Type B pancreatic cell (in vitro differentiated cells): ENCODE results near the gene NELL1. TPM values are rescaled to one million over a fixed set of nuclear protein-coding genes. Genes with fewer than 3 reads are reported as not detected.

Experiments
- DNase-seq: peaks from one replicate; pipeline ENCODE4 v3.0.0; 2021; ENCODE audit warnings: mixed read lengths; ENCODE audit not compliant: unreplicated experiment; ENCODE audit errors: extremely low spot score
- H3K27ac Mint-ChIP-seq: 2 replicates; pipeline ENCODE4 v1.8.0; 2021; ENCODE audit warnings: mild to moderate bottlenecking, mixed read lengths
- H3K27me3 Mint-ChIP-seq: 2 replicates; pipeline ENCODE4 v1.8.0; 2021; ENCODE audit warnings: mixed read lengths
- H3K36me3 Mint-ChIP-seq: 2 replicates; pipeline ENCODE4 v1.8.0; 2021; ENCODE audit warnings: mixed read lengths
- H3K4me1 Mint-ChIP-seq: one replicate; pipeline ENCODE4 v1.8.0; 2021; ENCODE audit warnings: mixed read lengths; ENCODE audit not compliant: unreplicated experiment
- H3K4me3 Mint-ChIP-seq: 2 replicates; pipeline ENCODE4 v1.8.0; 2021; ENCODE audit warnings: mild to moderate bottlenecking, mixed read lengths
- H3K9me3 Mint-ChIP-seq: 2 replicates; pipeline ENCODE4 v1.8.0; 2021; ENCODE audit warnings: mixed read lengths
- CTCF ChIP-seq: fragments of 200-600 bp; sonication (generic); conservative IDR thresholded peaks from 2 replicates; pipeline ENCODE4 v1.5.0; 2021; ENCODE audit warnings: antibody characterized with exemption, mild to moderate bottlenecking
- total RNA-seq: library from RNA; stranded (reverse); gene quantifications from 2 replicates; pipeline ENCODE4 v1.2.1, GENCODE V29; 2021; ENCODE audit warnings: low replicate concordance

The NELL1 gene
- total RNA-seq, 1 donor from 2014 or later = 16.9 TPM

GRCh38 chr11:21564095-21564494, 894.7 kb downstream of the NELL1 start:
- Mint-ChIP-seq H3K27me3 (peaks cover 4% of the 10 kb centered on the region), H3K36me3 (no peaks in the 10 kb centered on the region), H3K4me3 (no peak overlapping the region), H3K9me3 (no peaks in the 10 kb centered on the region), H3K4me1 (peaks cover 6% of the 10 kb centered on the region), H3K27ac (no peak overlapping the region)
- TF ChIP-seq CTCF = no peak
- no peak for DNase-seq

GRCh38 chr11:21564833-21565682, 895.7 kb downstream of the NELL1 start:
- DNase-seq = no peak
- Mint-ChIP-seq H3K36me3 (no peaks in the 10 kb centered on the region), H3K4me1 (peaks cover 6% of the 10 kb centered on the region), H3K4me3 (no peak overlapping the region), H3K27ac (no peak overlapping the region), H3K9me3 (no peaks in the 10 kb centered on the region), H3K27me3 (peaks cover 4% of the 10 kb centered on the region)
- TF ChIP-seq CTCF = no peak

- peaks cover 6% of the 10 kb centered on the region for H3K4me1 Mint-ChIP-seq
- DNase-seq = no peak
- TF ChIP-seq CTCF = no peak
- no peak overlapping the region for H3K27ac Mint-ChIP-seq
- H3K36me3 Mint-ChIP-seq = no peaks in the 10 kb centered on the region
- peaks cover 4% of the 10 kb centered on the region for H3K27me3 Mint-ChIP-seq
- H3K4me3 Mint-ChIP-seq = no peak overlapping the region
- no peaks in the 10 kb centered on the region for H3K9me3 Mint-ChIP-seq
Measured at GRCh38 chr11:21566521-21567117, 897.2 kb downstream of the NELL1 start.

- Mint-ChIP-seq H3K36me3 (no peaks in the 10 kb centered on the region), H3K27ac (no peak overlapping the region), H3K27me3 (peaks cover 4% of the 10 kb centered on the region), H3K9me3 (no peaks in the 10 kb centered on the region), H3K4me1 (peaks cover 6% of the 10 kb centered on the region), H3K4me3 (no peak overlapping the region)
- no peak for TF ChIP-seq CTCF
- DNase-seq = no peak
Measured at GRCh38 chr11:21567645-21568290, 898.4 kb downstream of the NELL1 start.

- Mint-ChIP-seq H3K36me3 (no peaks in the 10 kb centered on the region), H3K4me3 (no peak overlapping the region), H3K27ac (no peak overlapping the region), H3K9me3 (no peaks in the 10 kb centered on the region), H3K4me1 (no peaks in the 10 kb centered on the region), H3K27me3 (no peaks in the 10 kb centered on the region)
- no peak for TF ChIP-seq CTCF
- no peak for DNase-seq
Measured at GRCh38 chr11:21572210-21572609, 902.8 kb downstream of the NELL1 start.
